Activated CD4-positive, alpha-beta T cell treated with anti-CD3 and anti-CD28 coated beads, Interleukin-2, amount 50 U/mL, for 16 hours (primary cell): ENCODE results near the gene SYCP2L.
"Not testable (repeated sequence)": the region's sequence is repeated elsewhere in the genome, so short reads cannot be mapped to it uniquely, and the experiment has no call there.

Experiments
- DNase-seq: peaks from one replicate; pipeline ENCODE4 v3.0.0-alpha.2; 2020

SYCP2L gene

GRCh38 chr6:10886691-10887502 is at the start of gene SYCP2L:
Gene SYCP2L, plus strand, starts transcription at chr6:10887052. Its CDS starts 75 bp downstream, at chr6:10887127.
- peak; percentile 71 for DNase-seq

DNA sequence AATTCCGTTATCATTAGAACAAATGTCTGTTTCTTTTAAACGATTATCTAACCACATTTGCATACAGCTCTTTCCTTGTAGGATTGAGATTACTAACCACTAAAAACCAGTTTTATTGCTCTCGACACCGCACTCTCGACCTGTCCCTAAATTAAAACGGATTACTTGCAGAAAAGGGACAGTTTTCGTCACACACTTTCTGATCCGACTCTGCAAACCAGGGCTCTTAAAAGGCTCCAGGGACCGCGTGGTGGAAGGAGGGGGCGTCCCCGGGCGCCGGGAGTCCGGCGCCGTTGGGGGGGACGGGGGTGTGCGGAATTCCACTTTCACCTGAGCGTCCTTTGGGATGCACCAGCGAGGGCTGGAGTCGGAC is 49.2 kb upstream of the SYCP2L start:
- DNase-seq: peak; percentile 27

GRCh38 chr6:10837995-10838793 is 48.7 kb upstream of the SYCP2L start, which contains the start of gene MAK:
Gene MAK, minus strand, starts transcription at chr6:10838539. Its CDS starts 7,891 bp downstream, at chr6:10830648.
- peak; percentile 93 for DNase-seq

DNA sequence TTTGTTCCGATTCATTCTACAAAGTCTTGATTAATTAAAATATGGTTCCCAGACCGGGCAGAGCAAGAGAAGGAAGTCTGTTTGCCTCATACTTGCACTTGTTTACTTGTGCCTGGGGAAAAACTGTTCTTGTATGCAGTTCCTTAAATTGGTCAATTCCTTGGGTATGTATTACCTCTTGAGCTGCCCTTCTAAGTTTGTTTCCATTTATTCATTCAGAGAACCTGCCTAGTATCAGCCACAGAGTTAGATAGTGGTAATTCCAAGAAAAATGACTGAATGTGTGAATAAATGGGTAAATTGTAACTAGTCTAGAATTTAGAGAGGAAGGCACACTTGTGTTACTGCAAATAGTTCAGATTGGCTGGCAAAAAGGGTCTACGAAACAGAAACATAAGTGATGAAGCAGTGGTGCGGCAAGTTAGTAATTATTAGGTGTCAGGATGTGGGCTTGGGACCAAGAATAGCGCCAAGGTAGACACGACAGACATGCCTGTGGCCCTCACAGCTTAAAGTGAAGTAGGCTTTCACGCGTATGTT is 48.0 kb upstream of the SYCP2L start:
- DNase-seq: peak; percentile 85

GRCh38 chr6:10843554-10843953 is 43.3 kb upstream of the SYCP2L start:
- DNase-seq: no peak

DNA sequence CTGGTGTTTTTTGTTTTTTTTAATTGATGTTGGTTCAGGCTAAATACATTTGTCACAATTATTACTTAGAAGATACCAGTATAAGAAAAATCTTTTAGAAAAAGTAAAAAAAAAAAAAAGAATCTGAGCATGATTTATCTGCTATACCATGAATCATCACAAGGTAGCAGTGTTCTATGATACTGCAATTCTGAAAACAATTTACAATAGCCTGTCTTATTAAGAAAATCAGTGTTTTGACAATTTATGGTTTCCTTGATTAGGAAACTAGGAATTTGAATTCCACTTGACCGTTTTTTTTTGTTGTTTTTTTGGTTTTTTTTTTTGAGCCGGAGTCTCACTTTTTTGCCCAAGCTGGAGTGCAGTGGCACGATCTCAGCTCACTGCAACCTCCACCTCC is 39.2 kb upstream of the SYCP2L start:
- DNase-seq: no peak

DNA sequence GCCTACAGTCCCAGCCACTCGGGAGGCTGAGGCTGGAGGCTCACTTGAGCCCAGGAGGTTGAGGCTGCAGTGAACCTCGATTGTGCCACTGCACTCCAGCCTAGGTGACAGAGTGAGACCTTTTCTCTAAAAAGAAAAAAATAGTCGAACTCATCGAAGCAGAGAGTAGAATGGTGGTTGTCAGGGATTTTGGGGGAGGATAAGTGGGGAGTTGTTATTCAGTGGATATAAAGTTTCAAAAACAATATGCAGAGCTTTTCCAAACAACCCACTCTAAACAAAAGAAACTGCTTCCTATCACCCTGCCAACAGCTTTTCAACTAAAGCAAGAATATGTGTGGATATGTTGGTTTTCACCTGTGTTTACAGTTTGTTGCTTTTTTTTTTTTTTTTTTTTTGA is 37.0 kb upstream of the SYCP2L start:
- DNase-seq: no peak

DNA sequence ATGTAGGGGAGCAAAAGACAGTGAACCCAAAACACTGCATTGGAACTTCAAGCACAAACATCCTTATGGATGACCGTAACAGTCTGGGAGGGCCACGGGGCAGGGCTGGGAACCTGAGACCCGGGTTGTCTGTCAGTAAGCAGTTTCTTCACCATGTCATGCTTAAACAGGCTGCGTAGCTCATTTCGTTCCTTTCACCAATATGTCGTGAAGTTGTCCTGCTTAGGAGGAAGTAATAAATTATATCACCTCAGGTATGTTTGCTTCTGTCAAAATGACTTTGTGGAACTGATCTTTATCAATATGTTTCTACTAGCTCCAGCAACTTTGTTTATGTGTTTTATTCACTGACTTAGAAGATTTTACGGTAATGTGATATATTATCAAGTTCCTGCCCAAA is 36.1 kb upstream of the SYCP2L start:
- DNase-seq: no peak

DNA sequence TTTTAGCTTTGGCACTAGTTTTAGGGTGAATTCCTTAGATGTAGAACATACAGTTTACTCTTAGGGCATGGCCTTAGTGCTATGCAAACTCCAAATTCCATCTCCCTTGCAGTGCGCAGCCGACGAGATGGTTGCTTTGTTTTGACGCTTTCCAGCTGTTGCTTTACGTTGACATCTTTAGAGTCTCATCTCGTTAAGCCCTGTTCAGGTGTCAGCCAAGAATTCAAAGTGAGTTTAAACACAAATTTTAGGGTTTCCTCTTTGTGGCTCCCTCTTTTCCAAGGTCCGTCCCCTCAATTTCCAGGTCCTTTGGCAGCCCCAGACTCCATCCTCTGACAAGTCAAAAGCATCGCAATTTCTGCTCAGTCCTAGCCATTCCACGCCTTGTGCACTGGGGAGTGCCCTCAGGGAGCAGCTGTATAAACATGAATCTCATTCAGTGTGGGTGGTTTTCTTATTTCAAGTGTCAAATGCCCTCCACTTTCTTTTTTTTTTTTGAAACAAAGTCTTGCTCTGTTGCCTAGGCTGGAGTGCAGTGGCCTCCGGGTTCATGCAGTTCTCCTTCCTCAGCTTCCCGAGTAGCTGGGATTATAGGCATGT is 34.4 kb upstream of the SYCP2L start:
- no peak for DNase-seq

GRCh38 chr6:10853849-10854300 is 33.0 kb upstream of the SYCP2L start:
- DNase-seq: not testable (repeated sequence)

GRCh38 chr6:10854922-10855632 is 31.8 kb upstream of the SYCP2L start:
- DNase-seq: no peak

DNA sequence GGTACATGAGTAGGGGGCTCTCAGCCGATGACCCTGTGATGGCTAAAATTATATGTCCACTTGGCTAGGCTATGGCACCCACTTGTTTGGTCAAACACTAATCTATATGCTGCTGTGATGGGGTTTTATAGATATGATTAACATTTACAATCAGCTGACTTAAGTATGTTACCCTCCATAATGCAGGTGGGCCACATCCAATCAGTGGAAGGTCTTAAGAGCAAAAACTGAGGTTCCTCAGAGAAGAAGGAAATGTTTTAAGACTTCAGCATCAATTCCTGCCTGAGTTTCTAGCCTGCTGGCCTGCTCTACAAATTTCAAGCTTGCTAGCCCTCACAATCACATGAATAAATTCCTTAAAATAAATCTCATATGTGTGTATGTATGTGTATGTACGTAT is 29.6 kb upstream of the SYCP2L start:
- no peak for DNase-seq

DNA sequence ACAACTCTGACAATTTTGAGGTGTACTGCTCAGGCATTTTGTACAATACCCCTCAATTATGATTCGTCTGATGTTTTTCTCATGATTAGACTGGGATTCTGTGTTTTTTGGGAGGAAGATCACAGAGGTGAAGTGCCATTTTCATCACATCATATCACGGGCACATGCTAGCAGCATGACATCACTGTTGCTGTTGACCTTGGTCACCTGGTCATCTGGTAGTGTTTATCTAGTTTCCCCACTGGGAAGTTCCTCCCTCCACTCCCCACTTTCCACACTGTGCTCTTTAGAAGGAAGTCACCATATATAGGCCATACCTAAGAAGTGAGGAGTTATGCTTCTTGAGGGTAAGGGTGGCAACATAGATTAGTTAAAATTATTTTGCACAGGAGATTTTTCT is 25.8 kb upstream of the SYCP2L start:
- no peak for DNase-seq

DNA sequence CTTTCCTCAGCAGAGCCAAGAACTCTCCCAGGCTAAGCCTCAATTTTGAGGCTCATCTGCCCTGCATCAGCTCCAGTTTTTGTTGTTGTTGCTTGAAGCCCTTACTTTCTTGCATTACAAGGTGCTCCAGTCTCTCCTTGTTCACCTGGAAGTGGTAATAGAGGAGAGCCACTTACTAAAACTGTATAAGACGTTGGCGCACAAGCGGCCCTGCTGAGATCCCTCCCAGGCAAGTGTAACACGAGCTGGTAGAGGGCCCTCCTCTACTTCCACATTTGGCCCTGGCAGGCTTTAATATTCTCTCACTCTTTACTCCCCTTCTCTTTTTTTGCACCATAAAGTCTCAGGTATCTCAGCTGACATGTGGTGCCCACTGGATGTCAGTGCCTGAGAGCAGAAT is 24.5 kb upstream of the SYCP2L start:
- DNase-seq: no peak

DNA sequence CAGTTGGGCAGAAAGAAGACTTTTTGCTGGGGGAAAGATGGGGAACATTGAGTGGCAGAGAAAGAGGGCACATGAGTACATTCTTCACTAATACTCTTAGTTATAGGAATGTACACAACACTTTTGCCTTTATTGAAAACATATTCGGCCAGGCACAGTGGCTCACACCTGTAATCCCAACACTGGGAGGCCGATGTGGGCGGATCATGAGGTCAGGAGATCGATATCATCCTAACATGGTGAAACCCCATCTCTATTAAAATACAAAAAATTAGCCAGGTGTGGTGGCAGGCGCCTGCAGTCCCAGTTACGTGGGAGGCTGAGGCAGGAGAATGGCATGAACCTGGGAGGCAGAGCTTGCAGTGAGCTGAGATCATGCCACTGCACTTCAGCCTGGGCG is 23.8 kb upstream of the SYCP2L start:
- not testable (repeated sequence) for DNase-seq

GRCh38 chr6:10866709-10867108 is 20.1 kb upstream of the SYCP2L start:
- DNase-seq: not testable (repeated sequence)

DNA sequence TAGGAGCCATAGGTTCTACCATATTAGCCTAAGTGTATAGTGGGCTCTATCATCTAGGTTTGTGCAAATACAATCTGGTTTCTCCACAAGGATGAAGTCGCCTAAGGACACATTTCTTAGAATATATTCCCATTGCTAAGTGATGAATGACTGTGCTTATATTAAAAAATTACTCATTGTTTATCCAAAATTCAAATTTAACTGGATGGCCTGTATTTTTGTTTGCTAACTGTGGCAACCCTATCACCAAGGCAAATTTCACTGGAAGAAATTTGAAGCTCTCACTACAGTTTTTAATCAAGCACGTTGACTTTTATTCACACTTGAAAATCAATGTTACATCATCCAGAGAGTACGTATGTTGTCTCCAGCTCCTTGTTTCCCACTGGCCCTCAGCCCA is 18.9 kb upstream of the SYCP2L start:
- DNase-seq: no peak

GRCh38 chr6:10873374-10873773 is 13.5 kb upstream of the SYCP2L start:
- DNase-seq: no peak

- no peak for DNase-seq
Measured at GRCh38 chr6:10874207-10874606, 12.6 kb upstream of the SYCP2L start.

GRCh38 chr6:10875026-10875425 is 11.8 kb upstream of the SYCP2L start:
- DNase-seq: no peak

- DNase-seq: no peak
Measured at GRCh38 chr6:10877012-10877411, 9.8 kb upstream of the SYCP2L start.

DNA sequence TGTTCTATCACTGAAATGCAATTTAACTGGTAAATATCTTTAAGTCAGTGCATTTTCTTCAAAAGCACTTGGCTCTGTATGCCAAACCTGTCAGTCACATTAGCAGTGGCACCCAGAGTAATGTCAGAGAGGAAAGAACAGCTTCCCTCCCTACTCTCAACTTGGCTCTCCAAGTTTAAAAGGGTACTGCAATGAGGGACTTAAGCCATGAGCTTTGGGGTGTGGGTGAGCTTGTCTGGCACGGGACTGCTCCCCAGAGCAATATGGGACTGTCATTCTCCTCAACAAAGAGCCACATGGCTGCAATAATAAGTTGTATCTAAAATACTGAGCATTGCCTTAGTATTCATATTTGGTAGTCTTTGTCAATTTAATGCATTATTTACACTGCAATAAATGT is 9.0 kb upstream of the SYCP2L start:
- DNase-seq: no peak

GRCh38 chr6:10880366-10880765 is 6.5 kb upstream of the SYCP2L start:
- no peak for DNase-seq
